ENCODE data around the gene OSER1.

OSER1 gene

GRCh38 chr20:44174996-44175765, 35.4 kb downstream of the OSER1 start:
- DNase-seq (ENCODE audit: low read depth in 2 of 2): no peak

GRCh38 chr20:44173846-44174245, 36.7 kb downstream of the OSER1 start:
- no peak for DNase-seq (ENCODE audit: low read depth in 2 of 2)

GRCh38 chr20:44173116-44173515, 37.5 kb downstream of the OSER1 start:
- no peak for DNase-seq (ENCODE audit: low read depth in 2 of 2)

GRCh38 chr20:44172572-44172950, 38.0 kb downstream of the OSER1 start:
- no peak for DNase-seq (ENCODE audit: low read depth in 2 of 2)

- no peak for DNase-seq (ENCODE audit: low read depth in 2 of 2)
Measured at GRCh38 chr20:44171775-44172571, 38.6 kb downstream of the OSER1 start.

GRCh38 chr20:44170816-44171410, 39.7 kb downstream of the OSER1 start:
- no peak for DNase-seq (ENCODE audit: low read depth in 2 of 2)

- DNase-seq (ENCODE audit: low read depth in 2 of 2): no peak
Measured at GRCh38 chr20:44167736-44168135, 42.8 kb downstream of the OSER1 start.

- no peak for DNase-seq (ENCODE audit: low read depth in 2 of 2)
Measured at GRCh38 chr20:44166477-44166876, 44.1 kb downstream of the OSER1 start.

GRCh38 chr20:44166008-44166407, 44.6 kb downstream of the OSER1 start:
- no peak for DNase-seq (ENCODE audit: low read depth in 2 of 2)

GRCh38 chr20:44160133-44160532, 50.4 kb downstream of the OSER1 start:
- no peak for DNase-seq (ENCODE audit: low read depth in 2 of 2)

GRCh38 chr20:44159711-44160110, 50.9 kb downstream of the OSER1 start:
- no peak for DNase-seq (ENCODE audit: low read depth in 2 of 2)

GRCh38 chr20:44159125-44159524, 51.4 kb downstream of the OSER1 start:
- no peak for DNase-seq (ENCODE audit: low read depth in 2 of 2)

- no peak for DNase-seq (ENCODE audit: low read depth in 2 of 2)
Measured at GRCh38 chr20:44157061-44157460, 53.5 kb downstream of the OSER1 start.

GRCh38 chr20:44154521-44155001, 56.0 kb downstream of the OSER1 start:
- DNase-seq (ENCODE audit: low read depth in 2 of 2): no peak

- peak; percentile 3 for DNase-seq (ENCODE audit: low read depth in 2 of 2)
Measured at GRCh38 chr20:44153636-44154043, 56.9 kb downstream of the OSER1 start.

GRCh38 chr20:44151621-44152416, 58.8 kb downstream of the OSER1 start:
- no peak for DNase-seq (ENCODE audit: low read depth in 2 of 2)

GRCh38 chr20:44146272-44146671, 64.3 kb downstream of the OSER1 start:
- DNase-seq (ENCODE audit: low read depth in 2 of 2): no peak

Measured in stimulated activated CD4-positive, alpha-beta T cell treated with anti-CD3 and anti-CD28 coated beads, Interleukin-1b, Interleukin-23, amount 100 ng/mL, for 4 hours (primary cell).